OCI-LY3 (cell line): ENCODE results near the gene SH3BGRL3.

Source experiments
- CTCF ChIP-seq: fragments of 200-600, 300-600 bp; sonication (generic); IDR thresholded peaks from 2 replicates; pipeline ENCODE4 v1.5.1; 2014; ENCODE audit warnings: antibody characterized with exemption, low read length, low read depth
- EZH2phosphoT487 ChIP-seq: fragments of 200-600 bp; shearing (Covaris generic); IDR thresholded peaks from 2 replicates; pipeline ENCODE4 v1.6.1; 2018; ENCODE audit warnings: antibody characterized with exemption, mixed run types, low read depth

GRCh38 chr1:26283871-26284596 lies 4.1 kb downstream of the SH3BGRL3 start:
- TF ChIP-seq CTCF (no peak), EZH2phosphoT487 (no peak)
